Psoas muscle (tissue), 8 donors: ENCODE data around the gene CLIC5. TPM values are rescaled to one million over a fixed set of nuclear protein-coding genes. Genes with fewer than 3 reads are reported as not detected.

Experiments used
- ATAC-seq, 4 donors: fragments of 200-7000 bp; cut with Tn5 transposase; one replicate each; pipeline ENCODE4 v1.9.1; 2020; ENCODE audit warnings: moderate library complexity in 3 of 4, mild to moderate bottlenecking in 2 of 4
- DNase-seq, 2 donors: peaks; one replicate each; pipeline ENCODE4 v3.0.0-alpha.2; 2020
- H3K27ac ChIP-seq: fragments of 200-600 bp; one replicate; pipeline ENCODE4 v1.8.0; 2022
- H3K27me3 ChIP-seq, 3 donors: fragments of 200-600 bp in 1 of 3; one replicate each; pipeline versions ENCODE4 v1.6.1 to v1.8.0; 2013 to 2022; ENCODE audit warnings: low read length in 2 of 3, mild to moderate bottlenecking in 2 of 3, moderate library complexity in 1 of 3; ENCODE audit not compliant: insufficient read depth in 3 of 3
- H3K36me3 ChIP-seq, 2 donors: fragments of 200-600 bp in 1 of 2; one replicate each; pipeline versions ENCODE4 v1.6.1 to v1.8.0; 2013 to 2022; ENCODE audit warnings: low read depth in 1 of 2, mild to moderate bottlenecking in 1 of 2, moderate library complexity in 1 of 2; ENCODE audit not compliant: insufficient read depth in 1 of 2
- H3K4me1 ChIP-seq: fragments of 200-600 bp; one replicate; pipeline ENCODE4 v1.8.0; 2022
- H3K4me3 ChIP-seq: fragments of 200-600 bp; one replicate; pipeline ENCODE4 v1.8.0; 2022; ENCODE audit warnings: mild to moderate bottlenecking
- H3K9me3 ChIP-seq: fragments of 200-600 bp; one replicate; pipeline ENCODE4 v1.8.0; 2022
- WGBS, 3 donors: extraction: QIAGEN DNeasy Blood & Tissue Kit; methylation state at CpG; one replicate each; pipeline versions ENCODE4 v1.1.6 to v1.1.7; 2013; 5-methylcytosine and 5-hydroxymethylcytosine counted together
- intact Hi-C, 2 donors: fragments of 100-400 bp; cut with DNase I; formaldehyde crosslinking; loops; one replicate each; pipeline versions ENCODE4 v1.11.0 to v1.14.2; 2022
- polyA plus RNA-seq, 3 donors: library from polyadenylated mRNA; stranded (reverse); fragments of 200-250 nt; gene quantifications; one replicate each; pipeline ENCODE4 v1.2.3, GENCODE V29; 2013
- total RNA-seq, 4 donors: library from RNA; stranded (reverse); fragmentation: NEBNext Ultra II Directional in 2 of 4; extraction: Animal tissue kit (Norgen Biotek cat#: 25700) in 2 of 4; gene quantifications; one replicate each; pipeline versions ENCODE4 v1.2.1 to v1.2.4, GENCODE V29; 2021 to 2023
- TF ChIP-seq, protein P1 (sequence below): fragments of 200-600 bp; IDR thresholded peaks from one replicate; pipeline ENCODE4 v1.8.0; 2022; ENCODE audit warnings: antibody characterized with exemption
- donor health status: healthy with polysubstance abuse.
- donor health status: DM: no; HTN: no; CAD: no; lungs with moderate emphysema.
- donor health status: Bipolar disorder and iron deficiency.
- donor health status: healthy.
- donor health status: DM: yes; HTN: yes; CAD: no.
- donor health status: DM: no; HTN: no; CAD: no.
- donor health status: DM: no; HTN: no; CAD: no.
- donor health status: DM: yes; HTN: yes; CAD: no.

CLIC5 gene
- total and polyA plus RNA-seq, 7 donors: 30.2 to 285 (median 166) TPM

DNA sequence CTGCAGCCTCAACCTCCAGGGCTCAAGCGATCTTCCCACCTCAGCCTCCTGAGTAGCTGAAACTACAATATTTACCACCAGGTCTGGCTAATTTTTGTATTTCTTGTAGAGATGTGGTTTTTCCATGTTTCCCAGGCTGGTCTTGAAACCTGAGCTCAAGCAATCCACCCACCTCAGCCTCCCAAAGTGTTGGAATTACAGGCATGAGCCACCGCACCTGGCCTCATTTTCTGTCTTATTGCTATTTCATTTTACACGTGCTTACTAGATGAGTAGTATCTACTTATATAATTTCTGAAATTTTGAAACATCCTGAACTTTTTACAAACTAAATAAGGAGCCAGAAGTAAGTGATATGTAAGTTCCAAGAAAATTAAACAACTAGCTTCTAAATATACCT lies 34.6 kb downstream of the CLIC5 start:
- peaks cover 59% of the 10 kb centered on the region for H3K4me1 ChIP-seq
- intact Hi-C loops: no loop called here
- no peak for DNase-seq
- no peak for ATAC-seq
- peaks cover 0 to 7% of the 10 kb centered on the region in 2 donors for H3K36me3 ChIP-seq
- WGBS, 3 donors: 52 to 67% (median 58%) methylated on average over 3 of the region's 3 CpGs
- TF ChIP-seq, protein P1, sequence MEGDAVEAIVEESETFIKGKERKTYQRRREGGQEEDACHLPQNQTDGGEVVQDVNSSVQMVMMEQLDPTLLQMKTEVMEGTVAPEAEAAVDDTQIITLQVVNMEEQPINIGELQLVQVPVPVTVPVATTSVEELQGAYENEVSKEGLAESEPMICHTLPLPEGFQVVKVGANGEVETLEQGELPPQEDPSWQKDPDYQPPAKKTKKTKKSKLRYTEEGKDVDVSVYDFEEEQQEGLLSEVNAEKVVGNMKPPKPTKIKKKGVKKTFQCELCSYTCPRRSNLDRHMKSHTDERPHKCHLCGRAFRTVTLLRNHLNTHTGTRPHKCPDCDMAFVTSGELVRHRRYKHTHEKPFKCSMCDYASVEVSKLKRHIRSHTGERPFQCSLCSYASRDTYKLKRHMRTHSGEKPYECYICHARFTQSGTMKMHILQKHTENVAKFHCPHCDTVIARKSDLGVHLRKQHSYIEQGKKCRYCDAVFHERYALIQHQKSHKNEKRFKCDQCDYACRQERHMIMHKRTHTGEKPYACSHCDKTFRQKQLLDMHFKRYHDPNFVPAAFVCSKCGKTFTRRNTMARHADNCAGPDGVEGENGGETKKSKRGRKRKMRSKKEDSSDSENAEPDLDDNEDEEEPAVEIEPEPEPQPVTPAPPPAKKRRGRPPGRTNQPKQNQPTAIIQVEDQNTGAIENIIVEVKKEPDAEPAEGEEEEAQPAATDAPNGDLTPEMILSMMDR: no peak
- no peaks in the 10 kb centered on the region for H3K9me3 ChIP-seq
- H3K4me3 ChIP-seq: no peak overlapping the region
- no peaks in the 10 kb centered on the region for H3K27me3 ChIP-seq
- no peak overlapping the region for H3K27ac ChIP-seq

DNA sequence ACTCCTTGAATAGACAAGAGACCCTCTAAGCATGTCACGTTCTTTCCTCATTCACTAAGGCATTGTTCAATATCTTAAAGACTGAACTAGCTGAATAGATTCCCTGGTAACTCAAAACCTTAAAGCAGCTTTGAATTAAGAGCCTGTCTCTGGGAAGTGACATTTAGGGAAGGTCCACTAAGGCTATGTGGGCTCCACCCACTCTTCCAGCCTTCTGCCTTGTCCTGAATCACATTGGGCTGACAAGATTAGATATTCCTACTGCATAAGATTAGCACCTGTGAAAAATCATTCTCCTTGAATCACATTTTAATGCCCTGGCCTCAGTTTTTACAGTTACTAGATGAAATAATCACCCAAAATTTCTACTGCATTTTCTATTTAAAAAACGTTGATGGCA lies 36.3 kb downstream of the CLIC5 start:
- intact Hi-C loops: no loop called here
- 63 to 69% (median 63%) methylated on average over 2 of the region's 2 CpGs for WGBS, 3 donors
- peaks cover 43% of the 10 kb centered on the region for H3K4me1 ChIP-seq
- peaks cover 3% of the 10 kb centered on the region for H3K9me3 ChIP-seq
- peak in 2 of 4 donors; percentile 59 for ATAC-seq
- no peak overlapping the region for H3K4me3 ChIP-seq
- peaks cover 0 to 6% of the 10 kb centered on the region in 2 donors for H3K36me3 ChIP-seq
- no peak for DNase-seq
- no peaks in the 10 kb centered on the region for H3K27me3 ChIP-seq
- TF ChIP-seq, protein P1: no peak
- no peak overlapping the region for H3K27ac ChIP-seq

DNA sequence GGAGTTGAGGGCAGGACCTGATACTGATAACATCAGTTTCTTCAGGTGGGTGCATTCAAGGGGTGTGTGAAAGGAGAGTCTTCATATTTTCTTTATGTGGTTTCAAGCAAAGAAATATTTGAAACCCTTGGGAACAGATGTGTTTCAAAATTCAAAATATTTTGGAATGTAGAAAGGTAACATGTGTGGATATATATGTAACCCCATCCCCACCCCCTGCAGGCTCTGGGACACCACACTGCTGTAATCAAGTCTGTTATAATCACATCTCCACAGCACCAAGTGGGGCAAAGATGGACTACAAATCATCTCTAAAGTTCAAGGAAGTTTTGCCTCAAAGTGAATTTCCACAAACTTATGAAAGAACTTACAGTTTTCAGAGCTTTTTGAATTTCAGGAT lies 41.1 kb downstream of the CLIC5 start:
- ATAC-seq: no peak
- Histone ChIP-seq H3K4me1 (peaks cover 48% of the 10 kb centered on the region), H3K27ac (peak overlapping the region; percentile 34), H3K36me3 (no peaks in the 10 kb centered on the region), H3K4me3 (no peak overlapping the region), H3K9me3 (peaks cover 3% of the 10 kb centered on the region), H3K27me3 (no peaks in the 10 kb centered on the region)
- intact Hi-C loops: no loop called here
- TF ChIP-seq, protein P1: no peak
- DNase-seq: no peak

DNA sequence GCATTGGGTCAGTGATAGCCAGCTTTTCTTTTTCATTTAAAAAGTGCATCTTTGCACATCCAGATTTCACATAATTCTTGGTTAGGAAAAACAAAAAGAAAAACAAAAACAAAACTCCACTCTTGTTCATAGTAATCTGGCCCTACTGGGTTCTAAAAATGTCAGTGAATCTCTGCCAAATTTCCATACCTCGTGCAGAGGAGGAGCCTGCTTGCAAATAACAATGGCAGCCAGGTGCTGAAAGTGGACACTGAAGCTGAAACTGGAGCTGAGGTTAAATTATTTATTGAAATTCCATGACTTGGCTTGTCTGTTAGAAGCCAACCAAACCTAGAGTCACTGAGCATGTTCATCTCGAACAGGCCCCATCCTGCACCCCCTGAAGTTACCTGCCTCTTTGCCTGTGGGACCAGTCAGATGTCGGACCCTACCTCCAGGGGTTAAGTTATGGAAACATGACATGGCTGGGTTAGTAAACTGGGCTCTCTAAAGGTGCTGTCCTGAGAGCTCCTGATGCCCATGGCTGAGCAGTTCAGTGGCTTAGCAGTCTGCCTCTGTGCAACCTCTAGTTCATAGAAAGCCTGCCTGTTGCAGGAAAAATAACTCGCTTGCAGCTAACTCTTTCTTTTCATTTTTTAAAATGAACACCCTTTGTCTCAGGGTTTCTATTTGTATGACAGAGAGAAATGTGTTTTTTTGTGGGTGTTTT lies 42.7 kb downstream of the CLIC5 start:
- peak overlapping the region; percentile 37 for H3K27ac ChIP-seq
- TF ChIP-seq, protein P1: no peak
- H3K36me3 ChIP-seq: no peaks in the 10 kb centered on the region
- peak in 3 of 4 donors; percentile 42 to 47 (median 44) for ATAC-seq
- peaks cover 3% of the 10 kb centered on the region for H3K9me3 ChIP-seq
- intact Hi-C loops: no loop called here
- peaks cover 51% of the 10 kb centered on the region for H3K4me1 ChIP-seq
- DNase-seq: no peak
- H3K27me3 ChIP-seq: no peaks in the 10 kb centered on the region
- no peak overlapping the region for H3K4me3 ChIP-seq
- WGBS, 3 donors: 53 to 59% (median 55%) methylated on average over 4 of the region's 4 CpGs

DNA sequence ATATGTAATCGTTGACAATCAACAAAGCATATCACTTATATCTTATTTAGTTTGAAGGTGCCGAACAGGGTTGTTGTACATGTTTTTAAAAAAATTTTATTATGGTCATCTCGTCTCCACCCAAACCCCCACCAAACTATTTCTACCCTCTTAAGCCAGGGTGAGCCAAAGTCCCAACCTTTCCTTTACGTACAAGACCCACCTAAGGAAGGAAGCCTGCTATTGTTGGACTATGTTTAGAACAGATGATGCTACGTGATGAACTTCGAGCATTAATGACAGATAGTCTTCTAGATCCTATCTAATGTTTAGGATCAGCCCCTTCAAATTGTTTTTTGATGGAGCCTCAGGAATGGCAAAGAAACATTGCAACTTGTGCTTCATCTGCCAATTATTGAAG lies 44.4 kb downstream of the CLIC5 start:
- Histone ChIP-seq H3K4me3 (no peak overlapping the region), H3K36me3 (no peaks in the 10 kb centered on the region), H3K27me3 (no peaks in the 10 kb centered on the region), H3K4me1 (peaks cover 67% of the 10 kb centered on the region), H3K9me3 (peaks cover 3% of the 10 kb centered on the region), H3K27ac (peak overlapping the region; percentile 57)
- intact Hi-C loops: no loop called here
- no peak for DNase-seq
- TF ChIP-seq, protein P1: no peak
- 64 to 72% (median 68%) methylated on average over 6 of the region's 6 CpGs for WGBS, 3 donors
- ATAC-seq: no peak
